BE2C (cell line): Measurements from ENCODE around the gene YY1AP1.
"Not testable (repeated sequence)": the region's sequence is repeated elsewhere in the genome, so short reads cannot be mapped to it uniquely, and the experiment has no call there.

Source experiments
- DNase-seq: peaks from one replicate; pipeline ENCODE4 v3.0.0-alpha.2; 2020
- H3K27me3 ChIP-seq: fragments of 250-450 bp; sonication (Bioruptor Pico); 2 replicates; pipeline ENCODE4 v1.5.1; 2020; ENCODE audit warnings: mild to moderate bottlenecking
- H3K36me3 ChIP-seq: fragments of 250-450 bp; sonication (Bioruptor Pico); 2 replicates; pipeline ENCODE4 v1.5.1; 2020; ENCODE audit warnings: mild to moderate bottlenecking
- H3K4me1 ChIP-seq: fragments of 250-450 bp; sonication (Bioruptor Pico); 2 replicates; pipeline ENCODE4 v1.5.1; 2020
- H3K4me3 ChIP-seq: 2 replicates; pipeline ENCODE4 v1.5.1; 2011; ENCODE audit warnings: low read depth, low read length
- H3K9me3 ChIP-seq: fragments of 250-450 bp; sonication (Bioruptor Pico); 2 replicates; pipeline ENCODE4 v1.5.1; 2020
- TF ChIP-seq, protein P1 (sequence below): IDR thresholded peaks from 2 replicates; pipeline ENCODE4 v1.5.1; 2012; ENCODE audit warnings: mild to moderate bottlenecking, low read depth, low read length

YY1AP1 gene

DNA sequence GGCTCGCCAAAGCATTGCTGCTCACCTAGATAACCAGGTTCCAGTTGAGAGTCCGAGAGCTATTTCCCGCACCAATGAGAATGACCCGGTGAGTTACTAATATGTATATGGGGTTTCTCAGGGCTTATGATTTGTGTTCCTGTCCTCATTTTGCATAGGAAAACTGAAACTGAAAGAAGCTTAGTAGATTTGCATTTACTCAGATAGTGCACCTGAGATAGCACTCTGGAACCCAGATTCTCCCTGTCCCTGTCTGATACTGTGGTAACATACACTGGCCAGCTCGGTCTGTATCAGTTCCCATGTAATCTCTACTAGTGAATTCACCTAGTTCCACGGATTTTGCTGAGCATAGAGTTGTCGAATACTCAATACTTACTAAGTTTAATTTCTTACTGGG, 28.5 kb upstream of the YY1AP1 start:
- no peaks in the 10 kb centered on the region for H3K9me3 ChIP-seq
- TF ChIP-seq, protein P1, sequence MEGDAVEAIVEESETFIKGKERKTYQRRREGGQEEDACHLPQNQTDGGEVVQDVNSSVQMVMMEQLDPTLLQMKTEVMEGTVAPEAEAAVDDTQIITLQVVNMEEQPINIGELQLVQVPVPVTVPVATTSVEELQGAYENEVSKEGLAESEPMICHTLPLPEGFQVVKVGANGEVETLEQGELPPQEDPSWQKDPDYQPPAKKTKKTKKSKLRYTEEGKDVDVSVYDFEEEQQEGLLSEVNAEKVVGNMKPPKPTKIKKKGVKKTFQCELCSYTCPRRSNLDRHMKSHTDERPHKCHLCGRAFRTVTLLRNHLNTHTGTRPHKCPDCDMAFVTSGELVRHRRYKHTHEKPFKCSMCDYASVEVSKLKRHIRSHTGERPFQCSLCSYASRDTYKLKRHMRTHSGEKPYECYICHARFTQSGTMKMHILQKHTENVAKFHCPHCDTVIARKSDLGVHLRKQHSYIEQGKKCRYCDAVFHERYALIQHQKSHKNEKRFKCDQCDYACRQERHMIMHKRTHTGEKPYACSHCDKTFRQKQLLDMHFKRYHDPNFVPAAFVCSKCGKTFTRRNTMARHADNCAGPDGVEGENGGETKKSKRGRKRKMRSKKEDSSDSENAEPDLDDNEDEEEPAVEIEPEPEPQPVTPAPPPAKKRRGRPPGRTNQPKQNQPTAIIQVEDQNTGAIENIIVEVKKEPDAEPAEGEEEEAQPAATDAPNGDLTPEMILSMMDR: no peak
- no peak for DNase-seq
- no peak overlapping the region for H3K4me3 ChIP-seq
- H3K36me3 ChIP-seq: peaks cover 63% of the 10 kb centered on the region
- H3K27me3 ChIP-seq: no peaks in the 10 kb centered on the region
- no peaks in the 10 kb centered on the region for H3K4me1 ChIP-seq

- TF ChIP-seq, protein P1: no peak
- H3K36me3 ChIP-seq: peaks cover 55% of the 10 kb centered on the region
- H3K4me3 ChIP-seq: no peak overlapping the region
- no peaks in the 10 kb centered on the region for H3K4me1 ChIP-seq
- no peaks in the 10 kb centered on the region for H3K27me3 ChIP-seq
- no peaks in the 10 kb centered on the region for H3K9me3 ChIP-seq
- no peak for DNase-seq
These were observed 27.2 kb upstream of the YY1AP1 start for GRCh38 chr1:155715777-155716176.

GRCh38 chr1:155715056-155715455, 26.5 kb upstream of the YY1AP1 start:
- peaks cover 51% of the 10 kb centered on the region for H3K36me3 ChIP-seq
- not testable (repeated sequence) for DNase-seq, H3K9me3 ChIP-seq, H3K4me3 ChIP-seq, H3K27me3 ChIP-seq, H3K4me1 ChIP-seq

DNA sequence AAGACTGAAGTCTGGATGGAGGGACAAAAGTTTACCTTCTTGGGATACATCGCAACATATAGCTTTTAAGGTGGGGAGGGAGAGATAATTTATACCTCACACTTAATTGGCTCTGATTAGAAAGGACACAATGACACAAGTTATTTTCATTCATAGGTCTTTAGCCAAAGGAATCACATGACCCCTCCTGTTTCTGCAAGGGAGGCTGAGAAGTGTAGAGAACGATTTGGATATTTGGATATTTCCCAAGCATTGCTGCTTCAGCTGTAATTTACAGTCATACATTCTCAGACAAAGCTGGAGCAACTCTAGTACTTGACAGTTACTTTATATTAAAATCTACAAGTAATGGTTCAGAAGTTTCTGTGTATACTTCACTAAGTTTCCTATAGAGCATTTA, 24.5 kb upstream of the YY1AP1 start:
- Histone ChIP-seq H3K36me3 (peaks cover 53% of the 10 kb centered on the region), H3K27me3 (no peaks in the 10 kb centered on the region), H3K9me3 (no peaks in the 10 kb centered on the region), H3K4me3 (no peak overlapping the region), H3K4me1 (no peaks in the 10 kb centered on the region)
- DNase-seq: no peak
- TF ChIP-seq, protein P1: no peak

- H3K9me3 ChIP-seq: not testable (repeated sequence)
- TF ChIP-seq, protein P1: peak; percentile 28; the same call in 1 of the 2 replicates
These were observed 24.1 kb upstream of the YY1AP1 start for GRCh38 chr1:155712636-155713035.

GRCh38 chr1:155711457-155711856, 22.9 kb upstream of the YY1AP1 start:
- not testable (repeated sequence) for DNase-seq, H3K4me1 ChIP-seq, H3K4me3 ChIP-seq, H3K9me3 ChIP-seq, H3K27me3 ChIP-seq
- H3K36me3 ChIP-seq: peaks cover 42% of the 10 kb centered on the region

More at GRCh38 chr1:155712636-155713035, 24.1 kb upstream of the YY1AP1 start:
- H3K4me3 ChIP-seq, H3K27me3 ChIP-seq, H3K4me1 ChIP-seq, DNase-seq: not testable (repeated sequence)
- H3K36me3 ChIP-seq: peaks cover 50% of the 10 kb centered on the region

DNA sequence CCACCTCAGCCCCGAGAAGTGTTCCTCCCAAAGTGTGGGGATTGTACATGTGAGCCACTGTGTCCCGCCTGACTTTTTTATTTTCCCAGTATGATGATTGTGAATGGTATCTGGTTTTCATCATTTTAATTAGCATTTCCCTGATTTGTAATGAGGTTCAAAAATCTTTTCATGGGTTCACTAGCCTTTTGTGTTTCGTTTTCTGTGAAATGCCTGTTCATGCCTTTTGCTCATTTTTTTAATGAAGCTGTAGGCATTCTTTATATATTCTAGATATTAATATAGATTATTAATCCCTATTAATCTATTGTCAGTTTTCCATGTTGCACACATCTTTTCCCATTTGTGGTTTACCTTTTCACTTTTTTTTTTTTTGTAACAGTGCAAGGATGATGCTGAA, 20.8 kb upstream of the YY1AP1 start:
- DNase-seq: no peak
- Histone ChIP-seq H3K36me3 (peaks cover 29% of the 10 kb centered on the region), H3K9me3 (no peaks in the 10 kb centered on the region), H3K27me3 (no peaks in the 10 kb centered on the region), H3K4me1 (no peaks in the 10 kb centered on the region), H3K4me3 (no peak overlapping the region)
- TF ChIP-seq, protein P1: no peak
